ENCODE results near the gene TUBA4A.
A peak's percentile ranks its signal among the peaks of the same experiment; 100 is the strongest.

GRCh38 chr2:219294356-219295351 lies 40.9 kb upstream of the TUBA4A start:
- TF ChIP-seq POLR2A (IDR thresholded peaks at IDR 0.05): peak; percentile 49
- TF ChIP-seq CTCF (IDR thresholded peaks at IDR 0.05): peak; percentile 99 to 100 (median 99)
